Measurements from ENCODE around the gene UCKL1. TPM values are rescaled to one million over a fixed set of nuclear protein-coding genes. Genes with fewer than 3 reads are reported as not detected.

The UCKL1 gene
- total RNA-seq, 1 experiment from 2014 or later: 47.4 TPM

GRCh38 chr20:63963348-63963741 lies 7.1 kb upstream of the UCKL1 start:
- no peaks in the 10 kb centered on the region for H3K27me3 ChIP-seq (ENCODE audit: control insufficient read depth, insufficient read depth, low read length)
- no peak overlapping the region for H3K4me3 ChIP-seq (ENCODE audit: low read depth in 2 of 2, low read length in 2 of 2)
- no peaks in the 10 kb centered on the region for H3K9me3 ChIP-seq (ENCODE audit: control insufficient read depth, insufficient read depth, low read depth, low read length)
- no peaks in the 10 kb centered on the region for H3K36me3 ChIP-seq (ENCODE audit: control insufficient read depth, insufficient read depth, low read length)
- H3K27ac ChIP-seq (ENCODE audit: low read length): no peak overlapping the region
- BruUV-seq (replicated peaks): no TSS peak
- intact Hi-C loops (cut with micrococcal nuclease; ENCODE audit: unreplicated experiment) (no loop called here), in situ Hi-C loops (cut with HindIII; ENCODE audit: low pct_unique_long_range_greater_than_20kb, low sequenced_read_pairs) (no loop called here)
- TF ChIP-seq CTCF (IDR thresholded peaks at IDR 0.05) (no peak), TCF7L2 (IDR thresholded peaks at IDR 0.05; ENCODE audit: low read depth, low read length) (no peak), REST (IDR thresholded peaks at IDR 0.05; ENCODE audit: insufficient read depth in 1 of 2, low read depth in 2 of 2, low read length in 1 of 2) (no peak), SIN3A (IDR thresholded peaks at IDR 0.05; ENCODE audit: borderline replicate concordance, insufficient read depth, low read depth, low read length) (no peak), POLR2AphosphoS5 (IDR thresholded peaks at IDR 0.05; ENCODE audit: low read depth, low read length) (no peak)
- ChIA-PET POLR2A (no interaction called here), CTCF (no interaction called here)
- peaks cover 8% of the 10 kb centered on the region for H3K4me1 ChIP-seq (ENCODE audit: control insufficient read depth, insufficient read depth, low read length)
- ATAC-seq (no peak), DNase-seq (ENCODE audit: low read depth, low spot score) (no peak)

- H3K36me3 ChIP-seq (ENCODE audit: control insufficient read depth, insufficient read depth, low read length): no peaks in the 10 kb centered on the region
- in situ Hi-C loops (cut with HindIII; ENCODE audit: low pct_unique_long_range_greater_than_20kb, low sequenced_read_pairs) (no loop called here), intact Hi-C loops (cut with micrococcal nuclease; ENCODE audit: unreplicated experiment) (no loop called here)
- ChIA-PET CTCF (no interaction called here), POLR2A (no interaction called here)
- no peaks in the 10 kb centered on the region for H3K27me3 ChIP-seq (ENCODE audit: control insufficient read depth, insufficient read depth, low read length)
- no peak overlapping the region for H3K27ac ChIP-seq (ENCODE audit: low read length)
- TF ChIP-seq CTCF (IDR thresholded peaks at IDR 0.05) (no peak), TCF7L2 (IDR thresholded peaks at IDR 0.05; ENCODE audit: low read depth, low read length) (no peak), POLR2AphosphoS5 (IDR thresholded peaks at IDR 0.05; ENCODE audit: low read depth, low read length) (no peak), SIN3A (IDR thresholded peaks at IDR 0.05; ENCODE audit: borderline replicate concordance, insufficient read depth, low read depth, low read length) (no peak), REST (IDR thresholded peaks at IDR 0.05; ENCODE audit: insufficient read depth in 1 of 2, low read depth in 2 of 2, low read length in 1 of 2) (no peak)
- H3K9me3 ChIP-seq (ENCODE audit: control insufficient read depth, insufficient read depth, low read depth, low read length): no peaks in the 10 kb centered on the region
- ATAC-seq: no peak
- no TSS peak for BruUV-seq (replicated peaks)
- DNase-seq (ENCODE audit: low read depth, low spot score): no peak
- H3K4me1 ChIP-seq (ENCODE audit: control insufficient read depth, insufficient read depth, low read length): peaks cover 15% of the 10 kb centered on the region
- H3K4me3 ChIP-seq (ENCODE audit: low read depth in 2 of 2, low read length in 2 of 2): no peak overlapping the region
Measured at GRCh38 chr20:63962426-63963347, 6.5 kb upstream of the UCKL1 start.
